PC-9 (cell line): ENCODE data around the gene DACH1. TPM values are rescaled to one million over a fixed set of nuclear protein-coding genes. Genes with fewer than 3 reads are reported as not detected.

Experiments
- BruUV-seq: library from RNA; stranded (reverse); fragments of 400-500 nt; replicated peaks from 2 replicates; lab custom pipeline; 2021; lab: Mats Ljungman, UMichigan
- CTCF ChIA-PET: fragments of 300-600 bp; sonication (Branson Sonifier 250); formaldehyde crosslinking; loops from one replicate; lab custom pipeline; 2022; ENCODE audit warnings: antibody characterized with exemption; lab: Charles Lee
- POLR2A ChIA-PET: fragments of 300-600 bp; sonication (Branson Sonifier 250); formaldehyde crosslinking; loops from one replicate; lab custom pipeline; 2022; ENCODE audit warnings: antibody characterized with exemption; ENCODE audit not compliant: unreplicated experiment; lab: Charles Lee
- DNase-seq, 2 experiments: peaks; one replicate each; pipeline versions ENCODE4 v3.0.0 to v3.0.0-alpha.2; 2015 to 2022; ENCODE audit warnings: mixed read lengths in 1 of 2
- H2AFZ ChIP-seq: fragments of 200-600 bp; sonication (generic); 2 replicates; pipeline ENCODE4 v1.8.1; 2017; ENCODE audit warnings: antibody characterized with exemption
- H3F3A ChIP-seq: fragments of 200-600 bp; sonication (generic); 2 replicates; pipeline ENCODE4 v1.8.1; 2017; ENCODE audit warnings: antibody characterized with exemption, mild to moderate bottlenecking, low read depth; ENCODE audit not compliant: insufficient read depth
- H3K27ac ChIP-seq: fragments of 200-600 bp; sonication (generic); 2 replicates; pipeline ENCODE4 v1.6.1; 2016; ENCODE audit warnings: mixed run types
- H3K27me3 ChIP-seq: fragments of 200-600 bp; sonication (generic); 2 replicates; pipeline ENCODE4 v1.6.1; 2016; ENCODE audit warnings: low read depth, mixed run types; ENCODE audit not compliant: insufficient read depth
- H3K36me3 ChIP-seq: fragments of 200-600 bp; sonication (generic); 2 replicates; pipeline ENCODE4 v1.6.1; 2016; ENCODE audit warnings: low read depth, mixed run types
- H3K4me1 ChIP-seq: fragments of 200-600 bp; sonication (generic); replicated peaks from 2 replicates; pipeline ENCODE4 v1.6.1; 2016; ENCODE audit warnings: mixed run types; ENCODE audit not compliant: insufficient read depth
- H3K4me2 ChIP-seq: fragments of 200-600 bp; sonication (generic); 2 replicates; pipeline ENCODE4 v1.6.1; 2017; ENCODE audit warnings: mixed run types
- H3K4me3 ChIP-seq: fragments of 200-600 bp; sonication (generic); 2 replicates; pipeline ENCODE4 v1.6.1; 2016; ENCODE audit warnings: mixed run types
- H3K79me2 ChIP-seq: fragments of 200-600 bp; sonication (generic); 2 replicates; pipeline ENCODE4 v1.6.1; 2017; ENCODE audit warnings: low read depth, mixed run types
- H3K9me2 ChIP-seq: fragments of 200-600 bp; sonication (generic); 2 replicates; pipeline ENCODE4 v1.8.1; 2017; ENCODE audit warnings: mild to moderate bottlenecking; ENCODE audit not compliant: insufficient read depth
- H3K9me3 ChIP-seq: fragments of 200-600 bp; sonication (generic); 2 replicates; pipeline ENCODE4 v1.8.1; 2016; ENCODE audit warnings: low read depth; ENCODE audit not compliant: insufficient read depth
- H4K20me1 ChIP-seq: fragments of 200-600 bp; sonication (generic); 2 replicates; pipeline ENCODE4 v1.8.1; 2017; ENCODE audit not compliant: insufficient read depth
- CTCF ChIP-seq: fragments of 200-600 bp; sonication (generic); conservative IDR thresholded peaks from 2 replicates; pipeline ENCODE4 v1.6.1; 2017; ENCODE audit warnings: mixed run types, antibody characterized with exemption, mild to moderate bottlenecking, moderate library complexity
- EZH2 ChIP-seq: fragments of 200-600 bp; sonication (generic); IDR thresholded peaks from 2 replicates; pipeline ENCODE4 v1.8.0; 2017; ENCODE audit warnings: antibody characterized with exemption, low read depth
- intact Hi-C: fragments of 100-400 bp; cut with micrococcal nuclease; formaldehyde crosslinking; loops from one replicate; pipeline ENCODE4 v1.10.0; 2022; ENCODE audit not compliant: unreplicated experiment
- total RNA-seq: library from RNA; stranded (reverse); gene quantifications from 2 replicates; pipeline ENCODE4 v1.2.3, GENCODE V29; 2021

The DACH1 gene
- total RNA-seq, 1 experiment from 2014 or later = 1.5 TPM

- H3K36me3 ChIP-seq = no peaks in the 10 kb centered on the region
- H3K27me3 ChIP-seq = no peaks in the 10 kb centered on the region
- H3K4me2 ChIP-seq = no peak overlapping the region
- no TSS peak for BruUV-seq
- H3K9me2 ChIP-seq = no peaks in the 10 kb centered on the region
- H4K20me1 ChIP-seq = no peaks in the 10 kb centered on the region
- H3K79me2 ChIP-seq = no peaks in the 10 kb centered on the region
- no peak overlapping the region for H3K4me3 ChIP-seq
- ChIA-PET CTCF (no interaction called here), POLR2A (no interaction called here)
- DNase-seq = no peak
- no peaks in the 10 kb centered on the region for H3K9me3 ChIP-seq
- no peak overlapping the region for H2AFZ ChIP-seq
- H3F3A ChIP-seq = no peaks in the 10 kb centered on the region
- intact Hi-C loops = no loop called here
- H3K4me1 ChIP-seq = no peaks in the 10 kb centered on the region
- TF ChIP-seq EZH2 (no peak), CTCF (no peak)
- no peak overlapping the region for H3K27ac ChIP-seq
These were observed 46.3 kb downstream of the DACH1 start for GRCh38 chr13:71820699-71821098.

GRCh38 chr13:71817335-71817734, 49.7 kb downstream of the DACH1 start:
- ChIA-PET CTCF (no interaction called here), POLR2A (no interaction called here)
- Histone ChIP-seq H3K36me3 (no peaks in the 10 kb centered on the region), H3K79me2 (no peaks in the 10 kb centered on the region), H3K27ac (no peak overlapping the region), H3K9me3 (no peaks in the 10 kb centered on the region), H3F3A (no peaks in the 10 kb centered on the region), H3K4me2 (no peak overlapping the region), H2AFZ (no peak overlapping the region), H4K20me1 (no peaks in the 10 kb centered on the region), H3K4me1 (no peaks in the 10 kb centered on the region), H3K27me3 (no peaks in the 10 kb centered on the region), H3K4me3 (no peak overlapping the region), H3K9me2 (peaks cover 4% of the 10 kb centered on the region; the same call in 1 of the 2 replicates)
- no TSS peak for BruUV-seq
- no peak for DNase-seq
- TF ChIP-seq EZH2 (no peak), CTCF (no peak)
- intact Hi-C loops = no loop called here

GRCh38 chr13:71814806-71815360, 52.1 kb downstream of the DACH1 start:
- DNase-seq = no peak
- BruUV-seq = no TSS peak
- Histone ChIP-seq H3K27me3 (no peaks in the 10 kb centered on the region), H4K20me1 (no peaks in the 10 kb centered on the region), H3K4me2 (no peak overlapping the region), H3F3A (no peaks in the 10 kb centered on the region), H3K36me3 (no peaks in the 10 kb centered on the region), H3K79me2 (no peaks in the 10 kb centered on the region), H3K9me2 (peaks cover 4% of the 10 kb centered on the region; the same call in 1 of the 2 replicates), H2AFZ (no peak overlapping the region), H3K4me1 (no peaks in the 10 kb centered on the region), H3K4me3 (no peak overlapping the region), H3K9me3 (no peaks in the 10 kb centered on the region), H3K27ac (no peak overlapping the region)
- CTCF ChIA-PET = no interaction called here
- TF ChIP-seq EZH2 = no peak
- no peak for TF ChIP-seq CTCF
- POLR2A ChIA-PET = interaction anchor here (0.6 kb wide), 1 partner anchor 62 kb away, joined by 4 read pairs; no protein-coding TSS in a partner anchor
- intact Hi-C loops = no loop called here
